ENCODE data around the gene ITPKB. TPM values are rescaled to one million over a fixed set of nuclear protein-coding genes. Genes with fewer than 3 reads are reported as not detected.
A peak's percentile ranks its signal among the peaks of the same experiment; 100 is the strongest.
"Not testable (repeated sequence)": the region's sequence is repeated elsewhere in the genome, so short reads cannot be mapped to it uniquely, and the experiment has no call there.

ITPKB gene
- 10 to 100 TPM in 11 of 12 donors, not detected in 1; 18.6 to 32.0 (median 23.7) TPM for polyA plus RNA-seq (ENCODE audit: insufficient read length in 12 of 12)
- long read RNA-seq, donor 1, full-length matches to known transcripts: 1 of 7 reads
- long read RNA-seq, donor 1, partial matches to known transcripts: 6 of 7 reads
- long read RNA-seq, donor 1, other reads (novel, unspliced or antisense): 0 of 7 reads
- long read RNA-seq, donor 2, full-length matches to known transcripts: 6 of 6 reads
- long read RNA-seq, donor 2, partial matches to known transcripts: 0 of 6 reads
- long read RNA-seq, donor 2, other reads (novel, unspliced or antisense): 0 of 6 reads
- long read RNA-seq, donor 3, full-length matches to known transcripts: 1 of 1 reads
- long read RNA-seq, donor 3, partial matches to known transcripts: 0 of 1 reads
- long read RNA-seq, donor 3, other reads (novel, unspliced or antisense): 0 of 1 reads
- long read RNA-seq, donor 4, full-length matches to known transcripts: 1 of 1 reads
- long read RNA-seq, donor 4, partial matches to known transcripts: 0 of 1 reads
- long read RNA-seq, donor 4, other reads (novel, unspliced or antisense): 0 of 1 reads
- long read RNA-seq, donor 5, full-length matches to known transcripts: 3 of 11 reads
- long read RNA-seq, donor 5, partial matches to known transcripts: 8 of 11 reads
- long read RNA-seq, donor 5, other reads (novel, unspliced or antisense): 0 of 11 reads
- long read RNA-seq, donor 6, full-length matches to known transcripts: 1 of 1 reads
- long read RNA-seq, donor 6, partial matches to known transcripts: 0 of 1 reads
- long read RNA-seq, donor 6, other reads (novel, unspliced or antisense): 0 of 1 reads
- long read RNA-seq, donor 7, full-length matches to known transcripts: 2 of 2 reads
- long read RNA-seq, donor 7, partial matches to known transcripts: 0 of 2 reads
- long read RNA-seq, donor 7, other reads (novel, unspliced or antisense): 0 of 2 reads
- long read RNA-seq, donor 8, full-length matches to known transcripts: 4 of 9 reads
- long read RNA-seq, donor 8, partial matches to known transcripts: 5 of 9 reads
- long read RNA-seq, donor 8, other reads (novel, unspliced or antisense): 0 of 9 reads
- long read RNA-seq, donor 9, full-length matches to known transcripts: 3 of 3 reads
- long read RNA-seq, donor 9, partial matches to known transcripts: 0 of 3 reads
- long read RNA-seq, donor 9, other reads (novel, unspliced or antisense): 0 of 3 reads
- long read RNA-seq, donor 10, full-length matches to known transcripts: 3 of 19 reads
- long read RNA-seq, donor 10, partial matches to known transcripts: 16 of 19 reads
- long read RNA-seq, donor 10, other reads (novel, unspliced or antisense): 0 of 19 reads
- long read RNA-seq, donor 11, full-length matches to known transcripts: 2 of 2 reads
- long read RNA-seq, donor 11, partial matches to known transcripts: 0 of 2 reads
- long read RNA-seq, donor 11, other reads (novel, unspliced or antisense): 0 of 2 reads

DNA sequence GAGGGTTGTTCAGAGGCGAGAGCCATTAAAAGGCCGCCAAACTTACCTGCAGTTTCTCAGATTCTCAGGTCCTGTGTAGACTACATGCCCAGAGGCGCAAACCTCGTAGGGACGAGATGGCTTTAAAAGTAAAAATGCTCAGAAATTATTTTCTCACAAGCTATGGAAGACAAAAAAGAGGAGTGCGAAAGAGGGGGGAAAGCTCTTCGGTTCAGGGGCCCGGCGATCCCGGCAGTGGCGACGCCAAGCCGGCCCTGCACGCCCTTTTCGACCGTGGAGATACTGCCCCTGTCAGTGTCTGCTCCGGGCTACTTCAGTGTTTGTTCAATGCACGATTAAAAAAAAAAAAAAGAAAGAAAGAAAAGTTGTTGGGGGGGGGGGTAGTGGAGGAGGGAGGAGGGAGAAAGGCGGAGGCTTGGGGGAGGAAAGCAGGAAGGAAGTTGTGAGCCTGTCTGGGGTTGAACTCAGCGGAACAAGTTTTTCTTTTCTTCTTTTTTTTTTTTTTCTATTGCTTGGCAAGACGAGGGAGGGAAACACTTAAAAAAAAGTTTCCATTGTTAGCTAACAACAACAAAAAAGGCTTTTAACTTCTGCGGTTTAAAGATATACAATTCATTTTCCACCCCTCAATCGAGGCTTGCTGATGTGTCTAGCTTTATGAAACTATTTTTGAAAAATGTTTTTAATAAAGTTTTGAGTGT, at the start of gene ITPKB:
ITPKB (minus strand) TSS at position 288 of the 701 bp plus-strand sequence. CDS start 1,824 bp downstream, outside the sequence.
- peak; percentile 87 for DNase-seq

DNA sequence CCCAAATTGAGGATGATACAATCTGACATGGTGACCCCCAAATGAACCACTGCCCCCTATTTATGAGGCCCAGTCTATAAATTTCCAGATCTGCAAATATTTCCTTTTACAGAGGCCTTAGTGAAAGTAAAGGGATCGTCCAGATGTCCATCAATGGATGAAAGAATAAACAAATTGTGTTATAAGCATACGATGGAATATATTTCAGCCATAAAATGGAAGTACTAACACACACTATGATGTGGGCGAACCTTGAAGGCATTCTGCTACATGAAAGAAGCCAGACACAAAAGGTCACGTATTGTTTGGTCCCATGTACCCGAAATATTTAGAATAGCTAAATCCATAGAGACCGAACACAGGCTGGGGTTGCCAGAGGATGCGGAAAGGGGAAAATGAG, 48.6 kb upstream of the ITPKB start:
- no peak for DNase-seq

DNA sequence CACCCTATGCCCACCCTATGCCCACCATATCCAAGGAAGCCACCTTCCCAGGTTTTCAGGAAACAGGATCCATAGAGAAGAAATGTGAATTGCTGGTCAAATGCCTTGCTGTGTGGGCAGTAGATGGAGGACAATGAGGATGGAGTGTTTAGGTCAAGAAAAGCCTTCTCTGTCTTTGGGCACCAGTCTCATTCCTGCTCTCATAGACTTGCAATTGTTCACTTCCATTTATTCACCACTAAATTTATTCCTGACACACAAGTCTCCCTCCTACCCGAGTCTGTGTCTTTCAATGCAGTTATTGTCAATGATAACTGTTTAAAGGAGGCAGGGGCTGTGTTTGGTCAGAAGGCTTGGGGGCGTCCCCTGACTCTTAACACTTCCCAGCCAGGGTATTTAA, 48.0 kb upstream of the ITPKB start:
- DNase-seq: no peak

DNA sequence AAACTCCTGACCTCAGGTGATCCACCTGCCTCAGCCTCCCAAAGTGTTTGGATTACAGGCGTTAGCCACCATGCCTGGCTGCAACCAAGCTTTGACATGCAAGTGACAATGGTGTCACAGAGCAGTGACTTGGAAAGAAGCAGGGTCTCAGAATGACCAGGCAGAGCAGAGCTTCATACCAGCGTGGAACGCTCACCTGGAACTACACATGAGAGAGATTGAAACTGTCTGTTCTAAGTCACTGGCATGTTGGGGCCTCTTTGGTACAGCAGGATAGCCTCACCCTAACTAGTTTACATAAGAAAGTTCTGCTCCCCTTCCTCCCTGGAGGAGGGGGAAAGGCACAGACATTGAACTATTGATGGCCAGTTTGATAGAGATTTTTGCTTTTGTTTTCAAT, 47.5 kb upstream of the ITPKB start:
- no peak for DNase-seq

DNA sequence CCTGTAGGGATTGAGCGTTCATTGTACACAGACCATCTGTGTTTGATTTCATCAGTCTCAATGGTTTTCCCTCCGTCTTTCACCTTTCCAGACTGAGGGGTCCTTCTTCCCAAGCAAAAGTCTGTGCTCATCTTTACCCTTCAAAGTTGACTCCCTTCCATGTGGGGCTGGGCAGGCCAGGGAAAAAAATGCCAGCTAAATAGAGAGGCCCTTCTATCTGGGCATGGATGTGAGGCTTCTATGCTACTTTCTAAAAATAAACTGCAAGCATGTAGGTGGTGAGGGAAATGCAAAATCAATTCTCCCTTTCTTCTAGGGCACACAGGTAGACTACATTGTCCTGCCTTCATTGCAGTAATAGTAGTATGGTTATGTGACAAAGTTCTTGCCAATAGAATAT, 46.7 kb upstream of the ITPKB start:
- DNase-seq: no peak

DNA sequence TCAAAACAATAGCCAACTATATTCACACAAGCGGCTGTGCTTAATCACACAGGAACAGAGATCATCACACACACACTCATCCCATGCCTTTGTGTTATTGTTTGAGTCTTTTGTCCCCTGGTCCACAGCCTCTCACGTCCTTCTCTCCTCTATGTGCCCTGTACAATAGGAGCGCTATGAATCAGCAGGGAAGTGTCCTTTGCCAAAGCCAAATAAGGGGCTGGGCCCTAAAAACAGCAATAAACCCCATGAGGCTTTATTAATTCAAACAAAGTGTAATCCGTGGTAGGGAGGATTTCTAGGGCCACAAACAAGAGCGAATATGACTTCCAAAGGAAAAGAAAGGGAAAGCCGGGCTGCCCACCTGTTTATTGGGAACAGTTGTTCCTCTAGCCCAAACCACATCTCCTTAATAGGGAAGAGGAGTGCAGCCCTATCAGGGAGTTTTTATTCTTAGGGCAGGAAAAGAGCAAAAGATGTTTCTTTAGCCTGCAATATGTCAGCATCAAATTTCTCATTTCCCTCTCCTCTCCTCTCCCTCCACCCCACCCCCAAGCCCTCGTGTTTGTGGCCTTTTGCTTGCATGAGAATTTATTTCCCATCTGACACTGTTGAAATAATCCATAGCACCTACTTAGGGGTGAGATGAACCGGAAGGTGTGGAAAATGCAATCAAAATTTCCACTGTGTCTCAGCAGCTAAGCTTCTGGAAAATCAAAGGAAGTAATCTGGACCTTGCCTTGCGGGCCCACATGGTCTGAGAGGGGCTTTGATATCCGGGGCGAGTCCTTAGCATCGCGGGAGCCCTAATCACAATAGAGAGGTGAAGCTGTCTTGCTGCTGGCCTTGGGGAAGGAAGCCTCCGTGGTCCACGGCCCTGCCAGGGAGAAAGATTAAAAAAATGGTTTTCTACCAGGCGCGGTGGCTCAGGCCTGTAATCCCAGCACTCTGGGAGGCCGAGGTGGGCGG, 45.3 kb upstream of the ITPKB start:
- no peak for DNase-seq

DNA sequence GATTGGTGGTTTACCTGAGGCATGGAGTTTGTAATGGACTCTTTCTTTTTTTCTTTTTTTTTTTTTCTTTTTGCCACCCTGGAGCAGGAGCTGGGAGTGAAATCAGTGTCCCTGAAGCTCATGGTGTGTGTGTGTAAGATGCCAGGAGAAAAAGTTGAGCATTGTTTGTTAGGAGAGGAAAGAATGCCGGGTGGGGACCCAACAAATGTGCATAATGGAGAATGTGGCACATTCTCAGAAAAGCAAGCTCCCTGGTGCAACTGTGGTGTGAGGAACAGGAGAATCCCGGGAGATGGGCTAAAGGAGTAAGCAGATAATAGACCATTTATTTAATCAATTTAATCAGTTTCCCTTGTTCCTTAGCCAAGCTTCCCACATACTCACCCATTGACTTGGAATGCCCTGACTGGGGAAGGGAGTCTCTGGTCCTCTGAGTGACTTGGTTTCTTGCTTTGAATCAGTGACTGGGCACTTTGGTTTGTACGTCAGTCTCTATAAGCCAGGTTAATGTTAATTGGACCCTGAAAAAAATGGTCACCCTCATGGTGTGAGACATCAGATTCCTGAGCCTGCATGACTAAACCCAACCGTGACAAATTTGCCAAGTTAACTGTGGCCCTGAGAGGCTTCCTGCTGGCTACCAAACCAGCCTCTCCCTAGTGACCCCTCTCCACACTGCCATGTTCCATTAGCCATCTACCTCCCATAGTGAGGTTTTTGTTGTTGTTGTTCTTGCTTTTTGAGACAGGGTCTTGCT, 43.9 kb upstream of the ITPKB start:
- no peak for DNase-seq

DNA sequence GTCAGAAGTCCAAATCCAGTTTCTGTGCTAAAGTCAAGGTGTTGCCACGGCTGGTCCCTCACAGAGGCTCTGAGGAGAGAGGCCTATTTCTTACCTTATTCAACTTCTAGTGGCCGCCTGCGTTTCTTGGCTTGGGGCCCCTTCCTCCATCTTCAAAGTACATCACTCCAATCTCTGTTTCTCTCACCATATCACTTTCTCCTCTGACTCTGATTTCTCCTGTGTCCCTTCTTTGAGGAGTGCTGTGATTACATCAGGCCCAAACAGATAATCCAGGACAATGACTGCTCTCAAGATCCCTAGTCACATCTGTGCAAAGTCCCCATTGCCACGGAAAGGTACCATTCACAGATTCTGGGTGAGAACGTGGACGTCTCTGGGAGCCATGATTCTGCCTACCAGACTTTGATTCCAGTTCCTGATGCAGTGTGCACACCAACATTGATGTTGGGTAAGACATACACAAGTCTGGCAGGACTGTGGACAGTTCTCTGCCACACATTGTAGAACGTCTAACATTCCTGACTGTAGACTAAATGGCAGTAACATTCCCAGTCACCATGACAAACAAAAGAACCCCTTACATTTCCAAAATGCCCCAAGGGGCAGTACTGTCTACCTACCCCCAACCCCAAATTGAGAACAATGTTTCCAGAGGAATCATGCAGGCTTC, 43.0 kb upstream of the ITPKB start:
- no peak for DNase-seq

DNA sequence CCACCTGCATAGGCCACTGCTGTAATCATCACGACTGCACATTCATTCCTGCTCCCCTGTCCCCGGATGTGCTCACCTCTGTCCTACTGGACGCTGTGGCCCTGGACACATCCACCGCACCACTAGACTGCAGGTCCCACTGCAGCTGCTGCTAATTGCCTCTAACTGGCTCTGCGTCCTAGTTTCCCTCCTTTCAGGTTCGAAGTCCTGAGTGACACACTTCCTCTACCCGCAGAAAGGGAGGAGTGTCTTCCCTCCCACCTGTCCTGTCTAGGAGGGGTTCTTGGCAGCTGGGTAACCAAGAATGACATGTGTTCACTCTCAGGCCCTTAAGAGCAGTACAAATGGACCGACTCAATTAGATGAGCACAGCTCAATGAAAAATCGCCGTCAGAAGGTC, 40.5 kb upstream of the ITPKB start:
- no peak for DNase-seq

DNA sequence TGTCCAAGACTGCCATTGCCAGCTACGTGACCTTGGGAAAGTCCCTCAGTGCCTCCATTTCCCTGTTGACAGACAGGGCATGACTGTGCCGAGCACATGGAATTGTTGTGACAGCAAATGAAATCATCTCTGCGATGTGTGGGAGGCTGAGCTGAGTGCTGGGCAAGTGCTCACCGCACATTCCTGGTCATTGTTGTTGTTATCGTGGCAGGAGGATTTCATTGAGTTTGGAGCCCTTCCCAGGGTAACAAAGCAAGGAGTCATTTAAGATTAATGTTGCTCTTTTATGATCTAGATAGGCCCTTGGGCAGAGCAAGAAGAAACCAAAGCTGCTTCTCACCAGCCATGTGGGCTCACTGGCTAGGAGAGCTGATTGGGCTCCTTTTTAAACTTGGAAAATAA, 39.6 kb upstream of the ITPKB start:
- no peak for DNase-seq

DNA sequence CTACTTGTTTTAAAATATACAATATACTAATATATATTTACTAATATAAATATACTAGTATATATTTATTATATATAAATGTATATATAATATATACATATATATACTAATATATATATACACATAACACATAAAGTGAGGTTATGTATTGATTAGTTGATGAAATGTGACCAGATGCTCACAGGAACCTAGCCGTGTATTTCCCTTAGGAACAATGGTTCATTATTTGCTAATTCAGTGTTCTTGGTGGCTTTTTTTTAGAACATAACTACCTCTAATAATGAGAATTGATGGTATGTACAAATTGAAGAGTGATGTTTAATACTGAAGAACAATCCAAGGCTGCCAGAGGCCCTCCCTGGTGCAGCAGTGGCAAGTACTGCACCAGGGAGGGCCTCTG, 37.9 kb upstream of the ITPKB start:
- no peak for DNase-seq

DNA sequence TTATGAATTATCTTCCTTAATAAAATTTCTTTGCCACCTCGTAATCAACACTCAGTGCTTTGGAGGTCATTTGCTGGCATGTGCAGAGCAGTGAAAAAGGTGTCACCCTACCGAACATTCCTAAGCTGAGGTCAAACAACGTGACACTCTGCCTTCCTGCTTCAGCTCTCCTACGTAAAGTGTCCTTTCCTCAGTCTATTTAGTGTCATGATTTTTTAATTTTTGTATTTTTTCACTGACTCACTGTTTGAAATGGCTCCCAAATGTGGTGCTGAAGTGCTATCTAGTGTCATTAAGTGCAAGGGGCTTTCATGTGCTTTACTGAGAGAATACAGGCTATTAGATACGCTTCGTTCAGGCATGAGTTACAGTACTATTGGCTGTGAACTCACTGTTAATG, 37.0 kb upstream of the ITPKB start:
- DNase-seq: no peak

DNA sequence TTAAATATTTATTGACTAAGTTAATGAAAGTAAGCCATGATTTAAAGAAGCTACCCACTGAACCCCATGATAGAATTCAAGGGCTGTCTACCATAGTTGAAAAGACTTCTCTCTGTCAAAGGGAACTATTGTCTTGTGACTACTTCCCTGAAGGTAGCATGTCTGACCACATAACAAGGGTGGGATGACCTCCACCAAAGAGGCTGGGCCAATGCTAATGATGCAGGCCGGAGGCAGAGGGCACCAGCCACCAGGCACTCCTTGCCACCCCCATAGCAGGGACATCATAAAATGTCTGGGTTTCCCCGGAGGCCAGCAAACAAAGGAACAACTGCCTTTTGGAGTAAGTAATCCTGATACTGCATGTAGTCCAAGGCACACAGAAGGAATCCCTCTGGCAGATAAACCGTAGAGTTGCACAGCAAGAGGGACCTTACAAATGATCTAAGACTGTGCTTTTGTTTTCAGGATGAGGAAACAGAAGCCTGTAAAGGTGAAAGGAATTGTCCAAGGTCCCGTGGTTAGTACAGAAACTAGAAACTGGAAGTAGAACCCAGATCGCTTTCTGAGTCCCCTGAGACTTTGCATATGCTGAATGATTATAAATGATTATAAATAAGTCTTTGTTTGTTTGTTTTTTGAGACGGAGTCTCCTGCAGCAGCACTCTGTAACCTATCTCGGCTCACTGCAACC, 33.5 kb upstream of the ITPKB start:
- DNase-seq: no peak

DNA sequence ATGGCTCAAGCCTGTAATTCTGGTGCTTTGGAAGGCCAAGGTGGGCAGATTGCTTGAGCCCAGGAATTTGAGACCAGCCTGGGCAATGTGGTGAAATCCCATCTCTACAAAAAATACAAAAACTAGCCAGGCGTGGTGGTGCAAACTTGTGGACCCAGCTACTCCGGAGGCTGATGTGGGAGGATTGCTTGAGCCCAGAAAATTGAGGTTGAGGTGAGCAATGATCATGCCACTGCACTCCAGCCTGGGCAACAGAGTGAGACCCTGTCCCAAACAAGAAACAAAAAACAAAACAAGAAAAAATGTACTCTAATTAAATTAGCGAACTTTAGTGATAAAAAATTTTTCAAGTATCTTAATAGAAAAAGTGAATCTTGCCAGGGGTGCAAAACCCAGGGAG, 28.1 kb upstream of the ITPKB start:
- DNase-seq: not testable (repeated sequence)

DNA sequence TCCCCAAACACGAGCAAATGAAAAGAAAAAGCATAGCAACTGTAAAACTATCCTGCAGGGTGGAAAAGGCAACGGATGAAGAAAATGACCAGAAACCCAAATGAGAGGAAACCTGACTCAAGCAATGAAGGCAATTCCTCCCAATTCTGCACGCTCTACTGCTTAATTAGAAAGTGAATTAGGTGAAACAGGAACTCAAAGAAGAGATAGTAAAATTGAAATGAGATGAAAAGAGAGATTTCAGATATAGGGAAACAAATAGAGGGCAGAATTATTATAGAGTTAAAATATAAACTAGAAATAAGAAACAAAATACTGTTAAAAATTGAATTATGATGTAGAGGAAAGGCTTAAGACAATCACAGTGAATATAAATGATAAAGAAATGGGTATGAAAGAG, 27.5 kb upstream of the ITPKB start:
- no peak for DNase-seq

DNA sequence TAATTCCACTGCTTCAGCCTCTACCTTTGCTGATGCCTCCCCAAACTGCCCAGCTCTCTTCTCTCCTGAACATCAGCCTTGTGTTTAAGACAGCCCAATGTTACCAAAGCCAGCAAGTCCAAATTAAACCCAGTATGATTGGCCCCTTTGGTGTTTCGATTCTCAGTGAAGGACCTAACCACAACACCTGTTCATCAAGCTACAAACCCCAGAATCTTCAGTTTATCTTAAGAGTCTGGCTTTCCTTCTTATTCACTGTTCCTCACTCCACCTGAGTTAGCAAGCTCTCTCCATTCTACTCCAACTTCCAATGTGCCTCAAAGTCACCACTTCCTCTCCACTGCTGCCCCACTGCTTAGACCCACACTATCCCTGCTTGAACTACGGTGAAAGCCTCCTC, 25.5 kb upstream of the ITPKB start:
- no peak for DNase-seq

DNA sequence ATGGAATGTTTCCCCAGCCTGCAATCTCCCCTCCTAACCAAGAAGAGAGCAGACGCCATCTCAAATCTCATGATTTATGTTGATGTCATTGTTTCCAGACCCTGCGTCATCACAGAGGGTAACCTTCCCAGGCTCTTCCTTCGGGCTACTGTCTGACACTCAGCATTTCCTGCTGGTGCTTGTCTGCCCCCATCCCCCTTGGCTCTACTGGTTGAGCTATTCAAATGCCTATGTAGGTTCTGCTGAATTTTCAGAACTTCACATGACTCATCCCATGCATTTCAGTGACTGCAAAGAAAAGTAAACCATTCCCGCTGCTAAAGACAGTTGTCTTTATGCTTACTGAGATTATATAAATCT, 24.8 kb upstream of the ITPKB start:
- no peak for DNase-seq
